Neural cell (in vitro differentiated cells): ENCODE data around the gene SHISA5. TPM values are rescaled to one million over a fixed set of nuclear protein-coding genes. Genes with fewer than 3 reads are reported as not detected.

Experiments used
- H2AFZ ChIP-seq: fragments of 200-600, 300-800 bp; sonication (generic), shearing (Covaris generic); 2 replicates; pipeline ENCODE4 v1.6.0; 2014; ENCODE audit warnings: low read depth, mild to moderate bottlenecking, antibody characterized with exemption, low read length, moderate library complexity
- H3F3A ChIP-seq: fragments of 200-600 bp; shearing (Covaris generic); 2 replicates; pipeline ENCODE4 v1.6.1; 2016; ENCODE audit warnings: mild to moderate bottlenecking, moderate library complexity, mixed read lengths, antibody characterized with exemption, low read length; ENCODE audit not compliant: insufficient read depth, poor library complexity, severe bottlenecking
- H3K27ac ChIP-seq: fragments of 200-600, 300-800 bp; sonication (generic), shearing (Covaris generic); 2 replicates; pipeline ENCODE4 v1.5.1; 2014; ENCODE audit warnings: mild to moderate bottlenecking, low read length, moderate library complexity
- H3K27me3 ChIP-seq: fragments of 300-800, 200-600 bp; sonication (generic), shearing (Covaris generic); 2 replicates; pipeline ENCODE4 v1.6.0; 2014; ENCODE audit warnings: mild to moderate bottlenecking, low read depth, low read length, moderate library complexity; ENCODE audit not compliant: insufficient read depth
- H3K36me3 ChIP-seq: fragments of 300-800, 200-600 bp; sonication (generic), shearing (Covaris generic); 2 replicates; pipeline ENCODE4 v1.5.1; 2014; ENCODE audit warnings: mild to moderate bottlenecking, antibody characterized with exemption, low read length, moderate library complexity; ENCODE audit not compliant: insufficient read depth
- H3K4me2 ChIP-seq: fragments of 300-800, 200-600 bp; sonication (generic), shearing (Covaris generic); 2 replicates; pipeline ENCODE4 v1.6.0; 2014; ENCODE audit warnings: mild to moderate bottlenecking, low read length
- H3K4me3 ChIP-seq: fragments of 300-800, 200-600 bp; sonication (generic), shearing (Covaris generic); 2 replicates; pipeline ENCODE4 v1.5.1; 2014; ENCODE audit warnings: mild to moderate bottlenecking, low read length, moderate library complexity
- H3K79me2 ChIP-seq: fragments of 200-600 bp; shearing (Covaris generic); replicated peaks from 2 replicates; pipeline ENCODE4 v1.6.0; 2014; ENCODE audit warnings: mild to moderate bottlenecking, low read length, moderate library complexity; ENCODE audit not compliant: insufficient read depth
- H3K9ac ChIP-seq: fragments of 300-800, 200-600 bp; sonication (generic), shearing (Covaris generic); 2 replicates; pipeline ENCODE4 v1.6.1; 2016; ENCODE audit warnings: mild to moderate bottlenecking, low read length, mixed read lengths
- H3K9me2 ChIP-seq: fragments of 200-600 bp; shearing (Covaris generic); 2 replicates; pipeline ENCODE4 v1.6.1; 2016; ENCODE audit warnings: mild to moderate bottlenecking, low read length, mixed read lengths; ENCODE audit not compliant: insufficient read depth
- H3K9me3 ChIP-seq: fragments of 200-600, 300-800 bp; sonication (generic), shearing (Covaris generic); 2 replicates; pipeline ENCODE4 v1.6.1; 2016; ENCODE audit warnings: mild to moderate bottlenecking, mixed run types, low read length, moderate library complexity, mixed read lengths
- H4K20me1 ChIP-seq: fragments of 200-600 bp; shearing (Covaris generic); 2 replicates; pipeline ENCODE4 v1.6.1; 2016; ENCODE audit warnings: mild to moderate bottlenecking, mixed run types; ENCODE audit not compliant: insufficient read depth
- CTCF ChIP-seq: fragments of 450-650 bp; IDR thresholded peaks from 2 replicates; pipeline ENCODE4 v1.5.1; 2014; ENCODE audit warnings: antibody characterized with exemption, mild to moderate bottlenecking, moderate library complexity; ENCODE audit not compliant: poor library complexity, severe bottlenecking
- EP300 ChIP-seq: fragments of 450-650 bp; conservative IDR thresholded peaks from 2 replicates; pipeline ENCODE4 v1.6.1; 2014; ENCODE audit warnings: antibody characterized with exemption, mild to moderate bottlenecking, moderate library complexity; ENCODE audit not compliant: poor library complexity, severe bottlenecking
- EZH2 ChIP-seq: fragments of 200-600, 300-800 bp; shearing (Covaris generic), sonication (generic); IDR thresholded peaks from 2 replicates; pipeline ENCODE4 v1.6.1; 2014; ENCODE audit warnings: antibody characterized with exemption, low read length, borderline replicate concordance, mild to moderate bottlenecking; ENCODE audit not compliant: insufficient read depth, poor library complexity, severe bottlenecking
- MXI1 ChIP-seq: fragments of 450-650 bp; conservative IDR thresholded peaks from 2 replicates; pipeline ENCODE4 v1.6.1; 2014; ENCODE audit warnings: antibody characterized with exemption, mild to moderate bottlenecking; ENCODE audit not compliant: poor library complexity, severe bottlenecking
- POLR2AphosphoS5 ChIP-seq: IDR thresholded peaks from 2 replicates; pipeline ENCODE4 v1.6.1; 2012
- RAD21 ChIP-seq: fragments of 450-650 bp; conservative IDR thresholded peaks from 2 replicates; pipeline ENCODE4 v1.6.1; 2014; ENCODE audit warnings: antibody characterized with exemption, mild to moderate bottlenecking, moderate library complexity
- REST ChIP-seq: IDR thresholded peaks from 2 replicates; pipeline ENCODE4 v1.6.1; 2012; ENCODE audit warnings: borderline replicate concordance
- SMC3 ChIP-seq: fragments of 450-650 bp; conservative IDR thresholded peaks from 2 replicates; pipeline ENCODE4 v1.6.1; 2014; ENCODE audit warnings: antibody characterized with exemption, mild to moderate bottlenecking, moderate library complexity; ENCODE audit not compliant: poor library complexity
- TAF1 ChIP-seq: IDR thresholded peaks from 2 replicates; pipeline ENCODE4 v1.6.1; 2012; ENCODE audit warnings: low read depth
- polyA plus RNA-seq: library from polyadenylated mRNA; depleted of rRNA; stranded (reverse); fragments of >200 nt; gene quantifications from 2 replicates; pipeline ENCODE4 v1.2.3, GENCODE V29; 2014

Gene SHISA5
- polyA plus RNA-seq, 1 donor from 2014 or later = 121 TPM

GRCh38 chr3:48548126-48548525, 44.2 kb upstream of the SHISA5 start:
- Histone ChIP-seq H3K9me3 (no peaks in the 10 kb centered on the region), H4K20me1 (no peaks in the 10 kb centered on the region), H3K27me3 (no peaks in the 10 kb centered on the region), H3K4me3 (no peak overlapping the region), H3K9me2 (no peaks in the 10 kb centered on the region), H2AFZ (no peak overlapping the region), H3K36me3 (no peaks in the 10 kb centered on the region), H3F3A (no peaks in the 10 kb centered on the region), H3K9ac (no peak overlapping the region), H3K27ac (no peak overlapping the region), H3K79me2 (no peaks in the 10 kb centered on the region), H3K4me2 (no peak overlapping the region)
- TF ChIP-seq MXI1 (no peak), TAF1 (no peak), SMC3 (no peak)

GRCh38 chr3:48546203-48546829, 42.3 kb upstream of the SHISA5 start:
- H3K9ac ChIP-seq = no peak overlapping the region
- no peaks in the 10 kb centered on the region for H3K27me3 ChIP-seq
- no peaks in the 10 kb centered on the region for H3K79me2 ChIP-seq
- TF ChIP-seq POLR2AphosphoS5 = no peak
- no peaks in the 10 kb centered on the region for H3F3A ChIP-seq
- H4K20me1 ChIP-seq = no peaks in the 10 kb centered on the region
- H3K9me2 ChIP-seq = no peaks in the 10 kb centered on the region
- no peak overlapping the region for H2AFZ ChIP-seq
- no peak overlapping the region for H3K4me3 ChIP-seq
- H3K9me3 ChIP-seq = no peaks in the 10 kb centered on the region
- no peak overlapping the region for H3K4me2 ChIP-seq
- H3K27ac ChIP-seq = no peak overlapping the region
- no peaks in the 10 kb centered on the region for H3K36me3 ChIP-seq

GRCh38 chr3:48544141-48544540, 40.2 kb upstream of the SHISA5 start:
- no peak for TF ChIP-seq MXI1
- no peak for TF ChIP-seq POLR2AphosphoS5
- TF ChIP-seq TAF1 = no peak
- no peak for TF ChIP-seq REST
- TF ChIP-seq SMC3 = no peak
- TF ChIP-seq CTCF = no peak
- no peak for TF ChIP-seq EP300
- no peak for TF ChIP-seq EZH2
- no peak for TF ChIP-seq RAD21
- H3K9me3 ChIP-seq = no peaks in the 10 kb centered on the region
- H3K4me3 ChIP-seq = no peak overlapping the region
- H2AFZ ChIP-seq = no peak overlapping the region
- H3K79me2 ChIP-seq = no peaks in the 10 kb centered on the region
- no peaks in the 10 kb centered on the region for H3K36me3 ChIP-seq
- no peak overlapping the region for H3K27ac ChIP-seq
- no peak overlapping the region for H3K9ac ChIP-seq
- no peaks in the 10 kb centered on the region for H3K27me3 ChIP-seq
- no peaks in the 10 kb centered on the region for H4K20me1 ChIP-seq
- H3K4me2 ChIP-seq = no peak overlapping the region
- H3K9me2 ChIP-seq = no peaks in the 10 kb centered on the region
- H3F3A ChIP-seq = no peaks in the 10 kb centered on the region
